T-helper 1 cell treated with Interleukin-12 subunit alpha and Interleukin-12 subunit beta and Interleukin-4 antibody, amounts not matched to agents 30 ng/mL and 1 ng/mL, for 36 hours (primary cell): ENCODE measurements around the gene UHRF1. TPM values are rescaled to one million over a fixed set of nuclear protein-coding genes. Genes with fewer than 3 reads are reported as not detected.
"Not testable (repeated sequence)": the region's sequence is repeated elsewhere in the genome, so short reads cannot be mapped to it uniquely, and the experiment has no call there.

Experiments used
- intact Hi-C: fragments of 100-400 bp; cut with micrococcal nuclease; formaldehyde crosslinking; loops from one replicate; pipeline ENCODE4 v1.15.1; 2024
- total RNA-seq: library from RNA; stranded (reverse); gene quantifications from 2 replicates; pipeline ENCODE4 v1.2.3, GENCODE V29; 2022

Gene UHRF1
- total RNA-seq, 1 donor from 2014 or later: 102 TPM

GRCh38 chr19:4970558-4971423 lies 61.5 kb downstream of the UHRF1 start:
- intact Hi-C loops: loop anchor here (2.0 kb wide), 2 partner anchors 60 to 98 kb away; no protein-coding TSS in a partner anchor

- intact Hi-C loops: loop anchor here (2.0 kb wide), 2 partner anchors 59 to 99 kb away; no protein-coding TSS in a partner anchor
These were observed 62.1 kb downstream of the UHRF1 start for GRCh38 chr19:4971424-4971793.

GRCh38 chr19:4971816-4972495 lies 62.7 kb downstream of the UHRF1 start:
- intact Hi-C loops: loop anchor here (2.0 kb wide), 2 partner anchors 59 to 99 kb away; no protein-coding TSS in a partner anchor

GRCh38 chr19:4972509-4973230 lies 63.4 kb downstream of the UHRF1 start:
- intact Hi-C loops: no loop called here

GRCh38 chr19:4974880-4975469 lies 65.7 kb downstream of the UHRF1 start:
- intact Hi-C loops: no loop called here

DNA sequence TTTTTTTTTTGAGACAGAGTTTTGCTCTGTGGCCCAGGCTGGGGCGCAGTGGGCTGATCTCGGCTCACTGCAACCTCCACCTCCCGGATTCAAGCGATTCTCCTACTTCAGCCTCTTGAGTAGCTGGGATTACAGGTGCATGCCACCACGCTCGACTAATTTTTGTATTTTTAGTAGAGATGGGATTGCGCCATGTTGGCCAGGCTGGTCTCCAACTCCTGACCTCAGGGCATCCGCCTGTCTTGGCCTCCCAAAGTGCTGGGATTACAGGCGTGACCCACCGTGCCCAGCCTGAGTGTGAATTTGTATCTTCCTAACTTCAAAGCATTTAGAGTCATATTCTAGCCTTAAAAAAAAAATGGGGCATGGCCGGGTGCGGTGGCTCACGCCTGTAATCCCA lies 66.3 kb downstream of the UHRF1 start:
- intact Hi-C loops: not testable (repeated sequence)

DNA sequence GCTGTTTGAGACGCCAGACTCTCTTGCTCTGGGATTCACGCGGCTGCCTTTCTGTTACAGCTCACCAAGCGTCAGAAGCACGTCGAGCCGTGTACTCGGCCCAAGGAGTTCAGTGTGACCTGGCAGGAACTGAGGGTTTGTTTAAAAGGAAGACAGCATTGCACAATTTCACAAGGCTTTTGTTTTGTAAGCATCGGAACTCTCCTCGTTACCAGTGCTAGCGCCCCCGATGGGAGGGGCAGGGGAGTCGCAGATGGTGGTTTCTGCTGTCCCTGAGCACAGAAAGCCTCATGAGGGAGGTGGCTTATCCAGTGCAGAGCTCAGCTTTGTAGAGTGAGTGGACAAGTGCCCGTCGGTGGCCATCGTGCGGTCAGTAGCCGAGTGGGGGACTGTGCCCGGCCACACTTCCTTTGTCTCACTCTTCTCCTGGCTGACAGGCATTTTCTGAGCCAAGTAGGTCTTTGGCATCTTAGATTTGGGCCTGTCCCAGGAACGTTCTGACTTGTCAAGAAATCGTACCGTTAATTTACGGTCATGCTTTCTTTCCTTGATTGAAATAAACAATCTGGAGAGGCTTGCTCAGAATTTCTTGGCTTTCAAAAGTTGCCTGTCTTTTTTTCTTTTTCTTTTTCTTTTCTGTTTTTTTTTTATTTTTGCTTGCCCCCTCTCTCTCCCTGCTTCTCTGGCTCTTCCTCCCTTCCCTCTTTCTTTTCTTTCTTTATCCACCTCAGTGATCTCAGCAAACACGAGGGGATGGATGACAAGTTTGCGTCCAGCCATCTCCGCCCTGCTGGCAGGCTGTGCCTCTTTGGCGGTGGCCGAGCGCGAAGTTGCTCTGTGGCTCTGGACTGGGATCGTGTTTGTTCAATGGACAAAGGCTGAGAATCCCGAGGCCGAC lies 67.3 kb downstream of the UHRF1 start:
- intact Hi-C loops: no loop called here

DNA sequence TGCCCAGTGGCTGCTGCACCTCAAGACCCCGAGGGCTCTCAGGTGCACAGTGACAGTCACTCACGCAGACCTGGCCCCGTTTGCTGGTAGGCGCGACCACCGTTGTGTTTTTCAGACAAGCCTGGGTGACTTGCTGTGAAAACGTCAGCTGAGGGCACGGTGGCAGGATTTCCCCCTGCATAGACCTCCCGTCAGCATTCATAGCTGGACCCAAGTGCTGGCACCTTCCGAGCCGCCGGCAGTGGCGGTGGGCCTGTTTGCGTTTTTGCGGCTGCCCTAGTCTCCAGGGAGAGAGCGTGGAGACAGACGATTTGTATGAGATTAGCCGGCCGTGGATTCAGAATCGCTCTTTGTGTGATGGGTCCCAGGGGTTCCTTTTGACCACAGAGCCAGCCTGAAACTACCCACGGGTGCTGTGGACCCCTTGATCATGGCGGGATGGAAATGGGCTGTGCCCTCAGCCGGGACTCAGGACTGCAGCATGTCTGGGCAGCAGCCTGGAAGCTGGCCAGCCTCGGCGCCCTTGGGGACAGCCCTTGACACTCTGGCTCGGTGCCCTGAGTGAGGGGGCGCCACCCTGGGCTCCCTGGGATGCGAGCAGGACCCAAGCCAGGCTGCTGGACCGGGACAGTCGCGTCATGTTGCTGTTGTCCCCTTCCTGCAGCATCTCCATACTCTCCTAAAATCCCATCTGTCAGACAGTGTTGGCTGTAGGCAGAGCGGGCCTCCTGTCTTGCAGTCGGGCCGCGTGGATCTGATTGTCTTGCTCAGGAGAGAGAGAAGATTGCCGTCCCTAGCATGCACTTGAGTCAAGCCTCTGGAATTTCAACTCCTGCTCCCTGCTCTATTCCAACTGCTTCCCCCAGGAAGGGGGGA lies 68.2 kb downstream of the UHRF1 start:
- intact Hi-C loops: no loop called here

DNA sequence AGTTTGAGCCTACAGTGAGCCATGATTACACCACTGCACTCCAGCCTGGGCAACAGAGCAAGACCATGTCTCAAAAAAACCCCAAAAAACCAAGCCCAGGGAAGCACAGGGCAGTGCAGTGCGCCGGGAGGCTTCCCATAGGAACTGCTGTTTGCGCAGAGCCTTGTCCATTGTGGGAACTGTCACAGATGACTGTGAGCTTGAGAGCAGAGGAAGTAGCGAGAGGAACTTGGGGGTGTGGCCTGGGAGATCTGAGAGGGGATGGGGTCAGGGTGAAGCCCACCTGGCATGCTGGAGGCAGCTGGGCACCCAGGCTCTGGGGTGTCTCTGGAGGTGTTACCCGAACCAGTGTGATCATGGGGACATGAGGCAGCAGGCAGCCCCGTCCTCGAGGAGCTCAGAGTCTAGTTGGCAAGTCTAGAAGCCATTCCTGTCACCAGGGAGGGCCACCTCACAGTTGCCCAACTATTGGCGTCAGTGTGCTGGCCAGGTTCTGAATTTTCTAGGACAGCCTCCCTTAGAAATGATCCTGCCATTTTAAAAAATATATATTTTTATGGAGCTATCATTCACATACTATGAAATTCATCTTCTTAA lies 70.0 kb downstream of the UHRF1 start:
- intact Hi-C loops: no loop called here

GRCh38 chr19:4980067-4980466 lies 70.8 kb downstream of the UHRF1 start:
- intact Hi-C loops: no loop called here

DNA sequence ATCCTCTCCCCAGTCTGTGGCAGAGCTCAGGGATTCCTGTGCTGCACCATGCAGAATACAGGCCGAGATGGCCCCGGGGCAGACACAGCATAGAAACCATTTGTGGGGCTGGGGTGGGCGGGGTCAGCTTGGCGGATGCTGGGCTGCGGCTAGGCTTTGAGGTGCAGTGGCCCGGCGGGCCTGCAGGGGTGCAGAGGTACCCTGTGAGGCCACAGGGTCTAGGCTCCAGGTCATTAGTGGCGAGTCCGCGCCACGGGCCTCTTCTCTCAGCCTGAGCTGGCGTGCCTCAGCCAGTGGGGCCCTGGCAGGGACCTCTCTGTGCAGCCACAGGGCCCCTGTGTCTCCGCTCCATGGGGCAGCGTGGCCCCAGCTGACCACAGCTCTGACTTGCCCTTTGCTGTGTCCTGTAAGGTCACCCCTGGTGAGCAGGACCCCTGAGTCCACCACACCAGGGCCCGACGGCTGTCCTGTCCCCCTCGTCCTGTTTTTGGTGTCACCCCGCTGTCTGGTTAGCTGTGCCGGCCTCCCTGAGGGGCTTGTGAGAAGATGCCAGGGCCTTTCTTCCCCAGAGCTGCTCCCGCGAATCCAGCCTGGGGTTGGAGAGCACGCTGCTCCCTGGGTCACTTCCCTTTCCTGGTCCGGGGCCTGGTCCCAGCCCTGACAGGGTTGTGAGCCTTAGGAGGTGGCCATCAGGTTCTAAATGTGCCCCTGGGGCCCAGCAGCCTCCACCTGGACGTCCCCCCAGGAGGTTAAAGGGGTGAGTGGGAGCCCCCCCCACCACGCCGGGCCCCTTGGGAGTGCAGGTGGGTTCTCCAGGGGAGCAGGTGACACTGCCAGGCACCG lies 71.8 kb downstream of the UHRF1 start:
- intact Hi-C loops: no loop called here

DNA sequence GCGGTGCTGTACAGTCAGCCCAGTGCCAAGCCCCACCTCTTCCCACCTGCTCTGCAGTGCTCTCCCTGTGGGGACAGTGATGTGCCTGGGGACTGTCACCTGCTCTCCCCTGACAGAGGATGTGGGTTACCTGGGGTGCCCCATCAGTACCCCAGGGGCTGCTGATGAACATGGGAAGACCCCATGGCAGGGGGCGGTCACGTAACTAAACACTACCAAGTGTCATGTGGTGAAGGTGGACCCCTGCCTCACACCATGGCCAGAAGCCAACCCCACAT lies 72.3 kb downstream of the UHRF1 start:
- intact Hi-C loops: no loop called here

DNA sequence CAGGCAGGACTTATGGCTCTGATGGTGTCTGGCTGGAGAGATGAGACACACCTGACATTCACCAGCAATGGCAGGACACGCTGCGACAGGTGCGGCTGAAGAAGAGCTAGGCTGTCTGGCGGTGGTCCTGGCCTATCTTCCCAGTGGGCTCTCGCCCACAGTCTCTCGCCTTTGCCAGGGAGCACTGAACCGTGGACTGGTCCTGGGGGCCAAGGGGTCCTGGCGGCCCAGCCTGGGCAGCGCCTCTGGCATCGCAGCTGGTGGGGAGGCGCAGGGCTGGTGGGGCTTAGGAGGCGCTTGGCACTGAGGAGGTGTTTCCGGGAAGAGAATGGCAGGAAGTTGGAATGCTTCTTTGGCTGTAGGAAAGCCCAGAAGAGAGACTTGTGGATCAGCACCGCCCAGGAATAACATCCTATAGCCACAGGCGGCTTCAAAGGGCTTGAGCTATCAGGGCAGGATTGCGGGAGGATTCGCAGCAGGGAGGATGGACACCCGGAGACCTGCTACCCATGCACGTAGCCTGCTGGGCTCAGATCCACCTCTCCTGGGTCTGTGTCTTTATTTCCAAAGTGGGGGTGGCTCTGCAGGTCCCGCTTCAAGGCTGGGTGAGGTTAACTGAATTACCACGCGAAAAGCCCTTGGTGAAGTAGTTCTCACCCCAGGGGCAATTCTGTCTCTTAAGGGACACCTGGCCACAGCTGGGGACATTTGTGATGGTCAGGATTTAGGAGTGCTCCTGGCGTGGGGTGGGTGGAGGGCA lies 74.2 kb downstream of the UHRF1 start:
- intact Hi-C loops: no loop called here

GRCh38 chr19:4984106-4984380 lies 74.7 kb downstream of the UHRF1 start:
- intact Hi-C loops: no loop called here

DNA sequence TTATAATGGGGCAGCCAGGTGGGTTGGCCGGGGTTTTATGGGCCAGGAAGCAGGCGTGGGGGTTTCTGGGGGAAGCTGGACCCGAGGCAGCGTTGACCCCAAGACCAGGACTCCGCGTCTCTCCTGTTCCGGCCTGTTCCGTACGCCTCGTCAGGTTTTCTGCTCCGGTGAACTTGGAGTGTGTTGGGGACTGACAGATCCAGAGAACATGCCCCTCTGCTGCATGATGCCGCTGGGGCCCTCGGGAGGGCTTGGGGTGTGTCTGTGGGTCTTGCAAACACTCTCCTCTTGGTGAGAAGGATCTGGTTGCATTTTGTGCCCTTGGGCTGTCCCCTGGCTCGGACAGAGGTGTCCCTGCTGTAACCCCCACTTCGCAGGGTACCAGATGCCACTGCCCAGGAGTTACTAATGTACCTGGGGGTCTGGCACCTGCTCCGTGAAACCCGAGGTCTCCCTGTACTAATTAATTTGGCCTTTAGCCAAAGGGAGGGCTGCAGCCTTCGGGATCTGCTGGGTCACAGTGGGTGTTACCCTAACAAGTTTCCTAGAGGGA lies 75.2 kb downstream of the UHRF1 start:
- intact Hi-C loops: no loop called here

- intact Hi-C loops: no loop called here
These were observed 76.3 kb downstream of the UHRF1 start for GRCh38 chr19:4985551-4985991.

GRCh38 chr19:4986056-4986455 lies 76.8 kb downstream of the UHRF1 start:
- intact Hi-C loops: no loop called here
